Activated naive CD4-positive, alpha-beta T cell treated with anti-CD3 and anti-CD28 coated beads for 36 hours (primary cell): Measurements from ENCODE around the gene CTNNBIP1. TPM values are rescaled to one million over a fixed set of nuclear protein-coding genes. Genes with fewer than 3 reads are reported as not detected.
"Not testable (repeated sequence)": the region's sequence is repeated elsewhere in the genome, so short reads cannot be mapped to it uniquely, and the experiment has no call there.

ENCODE experiments used
- CTCF ChIA-PET: fragments of 350-600 bp; sonication (Branson Sonifier 250); formaldehyde crosslinking; loops from one replicate; lab custom pipeline; 2021; ENCODE audit warnings: antibody characterized with exemption; lab: Charles Lee
- DNase-seq: peaks from one replicate; pipeline ENCODE4 v3.0.0-alpha.2; 2020
- H3K27ac Mint-ChIP-seq: one replicate; pipeline ENCODE4 v1.8.0; 2021; ENCODE audit warnings: mild to moderate bottlenecking, mixed read lengths
- H3K27me3 Mint-ChIP-seq: one replicate; pipeline ENCODE4 v1.8.0; 2021; ENCODE audit warnings: low read depth, mixed read lengths
- H3K36me3 Mint-ChIP-seq: one replicate; pipeline ENCODE4 v1.8.0; 2021; ENCODE audit warnings: low read depth, mixed read lengths
- H3K4me1 Mint-ChIP-seq: one replicate; pipeline ENCODE4 v1.8.0; 2021; ENCODE audit warnings: low read depth, mixed read lengths
- H3K4me3 Mint-ChIP-seq: one replicate; pipeline ENCODE4 v1.8.0; 2021; ENCODE audit warnings: mild to moderate bottlenecking, moderate library complexity, mixed read lengths
- H3K9me3 Mint-ChIP-seq: one replicate; pipeline ENCODE4 v1.8.0; 2021; ENCODE audit warnings: mixed read lengths
- intact Hi-C: fragments of 100-400 bp; cut with micrococcal nuclease; formaldehyde crosslinking; loops from one replicate; pipeline ENCODE4 v1.15.1; 2023
- total RNA-seq, 2 experiments: library from RNA; stranded (reverse); gene quantifications; one replicate each; pipeline ENCODE4 v1.2.3, GENCODE V29; 2021

CTNNBIP1 gene
- 10 to 100 TPM in 1 of 2 experiments, 1 to 10 TPM in 1; 9.5 to 10.3 TPM for total RNA-seq

GRCh38 chr1:9910076-9910422 is at the start of gene CTNNBIP1:
CTNNBIP1 (minus strand) TSS chr1:9910269; CDS start chr1:9872064, 38,205 bp downstream.
- no peak for DNase-seq
- H3K4me3 Mint-ChIP-seq: peak within 1 kb of the TSS; percentile 95
- intact Hi-C loops: loop anchor here (1.0 to 5.0 kb wide), 5 partner anchors 33 to 565 kb away; partner anchors contain the start of genes LZIC, NMNAT1, PEX14 and TMEM201
- H3K9me3 Mint-ChIP-seq: no peaks in the 10 kb centered on the region
- no peaks in the 10 kb centered on the region for H3K27me3 Mint-ChIP-seq
- peak within 1 kb of the TSS; percentile 93 for H3K27ac Mint-ChIP-seq
- CTCF ChIA-PET: interaction anchor here (0.6 to 1.0 kb wide), 2 partner anchors 40 to 321 kb away, joined by 3 to 4 read pairs; no protein-coding TSS in a partner anchor
- peaks cover 22% of the 10 kb centered on the region for H3K4me1 Mint-ChIP-seq
- no peaks in the 10 kb centered on the region for H3K36me3 Mint-ChIP-seq

- no peaks in the 10 kb centered on the region for H3K27me3 Mint-ChIP-seq
- no peak overlapping the region for H3K27ac Mint-ChIP-seq
- CTCF ChIA-PET: interaction anchor here (1.2 kb wide), 1 partner anchor 170 kb away, joined by 3 read pairs; no protein-coding TSS in a partner anchor
- DNase-seq: no peak
- intact Hi-C loops: no loop called here
- no peaks in the 10 kb centered on the region for H3K4me1 Mint-ChIP-seq
- H3K36me3 Mint-ChIP-seq: no peaks in the 10 kb centered on the region
- no peak overlapping the region for H3K4me3 Mint-ChIP-seq
- H3K9me3 Mint-ChIP-seq: no peaks in the 10 kb centered on the region
Observed at GRCh38 chr1:9957726-9958125, 47.7 kb upstream of the CTNNBIP1 start.

GRCh38 chr1:9946315-9946714 is 36.2 kb upstream of the CTNNBIP1 start:
- no peaks in the 10 kb centered on the region for H3K9me3 Mint-ChIP-seq
- peaks cover 1% of the 10 kb centered on the region for H3K36me3 Mint-ChIP-seq
- CTCF ChIA-PET: interaction anchor here (0.6 kb wide), 1 partner anchor 513 kb away, joined by 5 read pairs; no protein-coding TSS in a partner anchor
- H3K4me3 Mint-ChIP-seq: no peak overlapping the region
- H3K4me1 Mint-ChIP-seq: peaks cover 31% of the 10 kb centered on the region
- intact Hi-C loops: no loop called here
- no peaks in the 10 kb centered on the region for H3K27me3 Mint-ChIP-seq
- DNase-seq: no peak
- H3K27ac Mint-ChIP-seq: no peak overlapping the region

GRCh38 chr1:9942939-9943788 is 33.1 kb upstream of the CTNNBIP1 start, which contains the start of the genes LZIC and NMNAT1:
LZIC (minus strand) TSS chr1:9943391; CDS start chr1:9936619, 6,772 bp downstream.
NMNAT1 (plus strand) TSS chr1:9943475; CDS start chr1:9972074, 28,599 bp downstream.
- no peaks in the 10 kb centered on the region for H3K9me3 Mint-ChIP-seq
- no peaks in the 10 kb centered on the region for H3K27me3 Mint-ChIP-seq
- peak within 1 kb of the TSS; percentile 92 for H3K27ac Mint-ChIP-seq
- H3K4me3 Mint-ChIP-seq: peak within 1 kb of the TSS; percentile 95
- peak; percentile 94 for DNase-seq
- peaks cover 1% of the 10 kb centered on the region for H3K36me3 Mint-ChIP-seq
- CTCF ChIA-PET: interaction anchor here (0.6 to 3.7 kb wide), 5 partner anchors 30 to 544 kb away, joined by 3 to 44 read pairs (median 3); no protein-coding TSS in a partner anchor
- H3K4me1 Mint-ChIP-seq: peaks cover 27% of the 10 kb centered on the region
- intact Hi-C loops: loop anchor here (1.0 to 5.0 kb wide), 6 partner anchors 33 to 486 kb away; partner anchors contain the start of genes CTNNBIP1 and UBE4B

- CTCF ChIA-PET: interaction anchor here (0.6 to 3.7 kb wide), 5 partner anchors 8 to 68 kb away, joined by 3 to 44 read pairs (median 5); no protein-coding TSS in a partner anchor
- Mint-ChIP-seq H3K4me3 (peak overlapping the region; percentile 95), H3K36me3 (peaks cover 1% of the 10 kb centered on the region), H3K27me3 (no peaks in the 10 kb centered on the region), H3K9me3 (no peaks in the 10 kb centered on the region), H3K4me1 (peaks cover 27% of the 10 kb centered on the region), H3K27ac (peak overlapping the region; percentile 92)
- peak; percentile 27 for DNase-seq
- intact Hi-C loops: loop anchor here (1.0 to 5.0 kb wide), 3 partner anchors 67 to 486 kb away; no protein-coding TSS in a partner anchor
Observed at GRCh38 chr1:9942399-9942938, 32.4 kb upstream of the CTNNBIP1 start.

- Mint-ChIP-seq H3K4me3 (no peak overlapping the region), H3K27me3 (no peaks in the 10 kb centered on the region), H3K36me3 (peaks cover 10% of the 10 kb centered on the region), H3K9me3 (no peaks in the 10 kb centered on the region), H3K4me1 (no peaks in the 10 kb centered on the region), H3K27ac (no peak overlapping the region)
- CTCF ChIA-PET: interaction anchor here (0.8 kb wide), 1 partner anchor 148 kb away, joined by 3 read pairs; no protein-coding TSS in a partner anchor
- intact Hi-C loops: no loop called here
- DNase-seq: no peak
Observed at GRCh38 chr1:9929431-9930385, 19.6 kb upstream of the CTNNBIP1 start.

GRCh38 chr1:9927259-9927658 is 17.2 kb upstream of the CTNNBIP1 start:
- H3K27ac Mint-ChIP-seq: no peak overlapping the region
- intact Hi-C loops: no loop called here
- no peaks in the 10 kb centered on the region for H3K27me3 Mint-ChIP-seq
- no peak overlapping the region for H3K4me3 Mint-ChIP-seq
- H3K36me3 Mint-ChIP-seq: peaks cover 7% of the 10 kb centered on the region
- CTCF ChIA-PET: no interaction called here
- H3K4me1 Mint-ChIP-seq: no peaks in the 10 kb centered on the region
- no peak for DNase-seq
- no peaks in the 10 kb centered on the region for H3K9me3 Mint-ChIP-seq

- CTCF ChIA-PET: interaction anchor here (0.6 kb wide), 1 partner anchor 28 kb away, joined by 3 read pairs; no protein-coding TSS in a partner anchor
- H3K4me3 Mint-ChIP-seq: no peak overlapping the region
- H3K27ac Mint-ChIP-seq: no peak overlapping the region
- H3K27me3 Mint-ChIP-seq: no peaks in the 10 kb centered on the region
- H3K9me3 Mint-ChIP-seq: no peaks in the 10 kb centered on the region
- DNase-seq: no peak
- no peaks in the 10 kb centered on the region for H3K36me3 Mint-ChIP-seq
- H3K4me1 Mint-ChIP-seq: peaks cover 4% of the 10 kb centered on the region
- intact Hi-C loops: no loop called here
Observed at GRCh38 chr1:9922342-9922741, 12.3 kb upstream of the CTNNBIP1 start.

- CTCF ChIA-PET: no interaction called here
Observed at GRCh38 chr1:9920606-9921005, 10.5 kb upstream of the CTNNBIP1 start.

GRCh38 chr1:9917901-9918300 is 7.8 kb upstream of the CTNNBIP1 start:
- Mint-ChIP-seq H3K36me3 (no peaks in the 10 kb centered on the region), H3K4me3 (no peak overlapping the region), H3K27me3 (no peaks in the 10 kb centered on the region), H3K9me3 (no peaks in the 10 kb centered on the region), H3K4me1 (peaks cover 4% of the 10 kb centered on the region), H3K27ac (no peak overlapping the region)
- no peak for DNase-seq
- CTCF ChIA-PET: interaction anchor here (1.0 kb wide), 1 partner anchor 43 kb away, joined by 6 read pairs; no protein-coding TSS in a partner anchor
- intact Hi-C loops: no loop called here

More at GRCh38 chr1:9920606-9921005, 10.5 kb upstream of the CTNNBIP1 start:
- peaks cover 4% of the 10 kb centered on the region for H3K4me1 Mint-ChIP-seq
- no peaks in the 10 kb centered on the region for H3K36me3 Mint-ChIP-seq
- no peaks in the 10 kb centered on the region for H3K9me3 Mint-ChIP-seq
- H3K4me3 Mint-ChIP-seq: no peak overlapping the region
- H3K27ac Mint-ChIP-seq: no peak overlapping the region
- H3K27me3 Mint-ChIP-seq: no peaks in the 10 kb centered on the region
- intact Hi-C loops: no loop called here
- DNase-seq: no peak

GRCh38 chr1:9917495-9917894 is 7.4 kb upstream of the CTNNBIP1 start:
- CTCF ChIA-PET: interaction anchor here (1.1 kb wide), 1 partner anchor 43 kb away, joined by 3 read pairs; no protein-coding TSS in a partner anchor
- H3K27me3 Mint-ChIP-seq, H3K9me3 Mint-ChIP-seq, H3K4me3 Mint-ChIP-seq, H3K27ac Mint-ChIP-seq, DNase-seq, intact Hi-C loops, H3K4me1 Mint-ChIP-seq, H3K36me3 Mint-ChIP-seq: not testable (repeated sequence)
